ENCODE results near the gene ARHGEF10L. TPM values are rescaled to one million over a fixed set of nuclear protein-coding genes. Genes with fewer than 3 reads are reported as not detected.

ARHGEF10L gene
- total RNA-seq, 1 donor from 2014 or later = 24.0 TPM

GRCh38 chr1:17632541-17633184, 93.2 kb downstream of the ARHGEF10L start:
- Mint-ChIP-seq H3K4me1 (ENCODE audit: unreplicated experiment) (peaks cover 50% of the 10 kb centered on the region), H3K27me3 (ENCODE audit: unreplicated experiment) (no peaks in the 10 kb centered on the region), H3K27ac (ENCODE audit: unreplicated experiment) (peak overlapping the region; percentile 84), H3K4me3 (ENCODE audit: unreplicated experiment) (no peak overlapping the region), H3K36me3 (ENCODE audit: unreplicated experiment) (peaks cover 34% of the 10 kb centered on the region), H3K9me3 (ENCODE audit: unreplicated experiment) (no peaks in the 10 kb centered on the region)
- no peak for TF ChIP-seq CTCF (IDR thresholded peaks at IDR 0.05)
- DNase-seq (ENCODE audit: extremely low spot score, unreplicated experiment) = no peak

- H3K36me3 Mint-ChIP-seq (ENCODE audit: unreplicated experiment) = peaks cover 41% of the 10 kb centered on the region
- no peak overlapping the region for H3K4me3 Mint-ChIP-seq (ENCODE audit: unreplicated experiment)
- no peaks in the 10 kb centered on the region for H3K27me3 Mint-ChIP-seq (ENCODE audit: unreplicated experiment)
- no peaks in the 10 kb centered on the region for H3K9me3 Mint-ChIP-seq (ENCODE audit: unreplicated experiment)
- no peak for TF ChIP-seq CTCF (IDR thresholded peaks at IDR 0.05)
- H3K27ac Mint-ChIP-seq (ENCODE audit: unreplicated experiment) = peak overlapping the region; percentile 84
- DNase-seq (ENCODE audit: extremely low spot score, unreplicated experiment) = no peak
- H3K4me1 Mint-ChIP-seq (ENCODE audit: unreplicated experiment) = peaks cover 50% of the 10 kb centered on the region
Observed at GRCh38 chr1:17633654-17634053, 94.2 kb downstream of the ARHGEF10L start.

GRCh38 chr1:17635276-17635675, 95.8 kb downstream of the ARHGEF10L start:
- DNase-seq (ENCODE audit: extremely low spot score, unreplicated experiment) = no peak
- TF ChIP-seq CTCF (IDR thresholded peaks at IDR 0.05) = no peak
- peaks cover 43% of the 10 kb centered on the region for H3K4me1 Mint-ChIP-seq (ENCODE audit: unreplicated experiment)
- H3K36me3 Mint-ChIP-seq (ENCODE audit: unreplicated experiment) = peaks cover 46% of the 10 kb centered on the region
- no peak overlapping the region for H3K4me3 Mint-ChIP-seq (ENCODE audit: unreplicated experiment)
- H3K27me3 Mint-ChIP-seq (ENCODE audit: unreplicated experiment) = no peaks in the 10 kb centered on the region
- peak overlapping the region; percentile 57 for H3K27ac Mint-ChIP-seq (ENCODE audit: unreplicated experiment)
- H3K9me3 Mint-ChIP-seq (ENCODE audit: unreplicated experiment) = no peaks in the 10 kb centered on the region

GRCh38 chr1:17635811-17636210, 96.3 kb downstream of the ARHGEF10L start:
- H3K27me3 Mint-ChIP-seq (ENCODE audit: unreplicated experiment) = no peaks in the 10 kb centered on the region
- H3K27ac Mint-ChIP-seq (ENCODE audit: unreplicated experiment) = peak overlapping the region; percentile 57
- H3K4me1 Mint-ChIP-seq (ENCODE audit: unreplicated experiment) = peaks cover 38% of the 10 kb centered on the region
- TF ChIP-seq CTCF (IDR thresholded peaks at IDR 0.05) = no peak
- no peak for DNase-seq (ENCODE audit: extremely low spot score, unreplicated experiment)
- no peaks in the 10 kb centered on the region for H3K9me3 Mint-ChIP-seq (ENCODE audit: unreplicated experiment)
- H3K36me3 Mint-ChIP-seq (ENCODE audit: unreplicated experiment) = peaks cover 51% of the 10 kb centered on the region
- H3K4me3 Mint-ChIP-seq (ENCODE audit: unreplicated experiment) = no peak overlapping the region

GRCh38 chr1:17636612-17637011, 97.1 kb downstream of the ARHGEF10L start:
- DNase-seq (ENCODE audit: extremely low spot score, unreplicated experiment) = no peak
- H3K9me3 Mint-ChIP-seq (ENCODE audit: unreplicated experiment) = no peaks in the 10 kb centered on the region
- H3K27me3 Mint-ChIP-seq (ENCODE audit: unreplicated experiment) = no peaks in the 10 kb centered on the region
- H3K4me1 Mint-ChIP-seq (ENCODE audit: unreplicated experiment) = peaks cover 34% of the 10 kb centered on the region
- H3K36me3 Mint-ChIP-seq (ENCODE audit: unreplicated experiment) = peaks cover 53% of the 10 kb centered on the region
- no peak overlapping the region for H3K27ac Mint-ChIP-seq (ENCODE audit: unreplicated experiment)
- no peak overlapping the region for H3K4me3 Mint-ChIP-seq (ENCODE audit: unreplicated experiment)
- no peak for TF ChIP-seq CTCF (IDR thresholded peaks at IDR 0.05)

All from osteocyte (in vitro differentiated cells).